Measurements from ENCODE around the gene OR2A25.

GRCh38 chr7:144098776-144099175, 29.2 kb downstream of the OR2A25 start:
- TF ChIP-seq CTCF (IDR thresholded peaks at IDR 0.05) (no peak), POLR2A (IDR thresholded peaks at IDR 0.05) (no peak), EP300 (IDR thresholded peaks at IDR 0.05) (no peak)
